Neural cell (in vitro differentiated cells): ENCODE measurements around the gene RGS19. TPM values are rescaled to one million over a fixed set of nuclear protein-coding genes. Genes with fewer than 3 reads are reported as not detected.

Source experiments
- H2AFZ ChIP-seq: fragments of 200-600, 300-800 bp; sonication (generic), shearing (Covaris generic); 2 replicates; pipeline ENCODE4 v1.6.0; 2014; ENCODE audit warnings: low read depth, mild to moderate bottlenecking, antibody characterized with exemption, low read length, moderate library complexity
- H3F3A ChIP-seq: fragments of 200-600 bp; shearing (Covaris generic); 2 replicates; pipeline ENCODE4 v1.6.1; 2016; ENCODE audit warnings: mild to moderate bottlenecking, moderate library complexity, mixed read lengths, antibody characterized with exemption, low read length; ENCODE audit not compliant: insufficient read depth, poor library complexity, severe bottlenecking
- H3K27ac ChIP-seq: fragments of 200-600, 300-800 bp; sonication (generic), shearing (Covaris generic); 2 replicates; pipeline ENCODE4 v1.5.1; 2014; ENCODE audit warnings: mild to moderate bottlenecking, low read length, moderate library complexity
- H3K27me3 ChIP-seq: fragments of 300-800, 200-600 bp; sonication (generic), shearing (Covaris generic); 2 replicates; pipeline ENCODE4 v1.6.0; 2014; ENCODE audit warnings: mild to moderate bottlenecking, low read depth, low read length, moderate library complexity; ENCODE audit not compliant: insufficient read depth
- H3K36me3 ChIP-seq: fragments of 300-800, 200-600 bp; sonication (generic), shearing (Covaris generic); 2 replicates; pipeline ENCODE4 v1.5.1; 2014; ENCODE audit warnings: mild to moderate bottlenecking, antibody characterized with exemption, low read length, moderate library complexity; ENCODE audit not compliant: insufficient read depth
- H3K4me2 ChIP-seq: fragments of 300-800, 200-600 bp; sonication (generic), shearing (Covaris generic); 2 replicates; pipeline ENCODE4 v1.6.0; 2014; ENCODE audit warnings: mild to moderate bottlenecking, low read length
- H3K4me3 ChIP-seq: fragments of 300-800, 200-600 bp; sonication (generic), shearing (Covaris generic); 2 replicates; pipeline ENCODE4 v1.5.1; 2014; ENCODE audit warnings: mild to moderate bottlenecking, low read length, moderate library complexity
- H3K79me2 ChIP-seq: fragments of 200-600 bp; shearing (Covaris generic); replicated peaks from 2 replicates; pipeline ENCODE4 v1.6.0; 2014; ENCODE audit warnings: mild to moderate bottlenecking, low read length, moderate library complexity; ENCODE audit not compliant: insufficient read depth
- H3K9ac ChIP-seq: fragments of 300-800, 200-600 bp; sonication (generic), shearing (Covaris generic); 2 replicates; pipeline ENCODE4 v1.6.1; 2016; ENCODE audit warnings: mild to moderate bottlenecking, low read length, mixed read lengths
- H3K9me2 ChIP-seq: fragments of 200-600 bp; shearing (Covaris generic); 2 replicates; pipeline ENCODE4 v1.6.1; 2016; ENCODE audit warnings: mild to moderate bottlenecking, low read length, mixed read lengths; ENCODE audit not compliant: insufficient read depth
- H3K9me3 ChIP-seq: fragments of 200-600, 300-800 bp; sonication (generic), shearing (Covaris generic); 2 replicates; pipeline ENCODE4 v1.6.1; 2016; ENCODE audit warnings: mild to moderate bottlenecking, mixed run types, low read length, moderate library complexity, mixed read lengths
- H4K20me1 ChIP-seq: fragments of 200-600 bp; shearing (Covaris generic); 2 replicates; pipeline ENCODE4 v1.6.1; 2016; ENCODE audit warnings: mild to moderate bottlenecking, mixed run types; ENCODE audit not compliant: insufficient read depth
- EP300 ChIP-seq: fragments of 450-650 bp; conservative IDR thresholded peaks from 2 replicates; pipeline ENCODE4 v1.6.1; 2014; ENCODE audit warnings: antibody characterized with exemption, mild to moderate bottlenecking, moderate library complexity; ENCODE audit not compliant: poor library complexity, severe bottlenecking
- EZH2 ChIP-seq: fragments of 200-600, 300-800 bp; shearing (Covaris generic), sonication (generic); IDR thresholded peaks from 2 replicates; pipeline ENCODE4 v1.6.1; 2014; ENCODE audit warnings: antibody characterized with exemption, low read length, borderline replicate concordance, mild to moderate bottlenecking; ENCODE audit not compliant: insufficient read depth, poor library complexity, severe bottlenecking
- MXI1 ChIP-seq: fragments of 450-650 bp; conservative IDR thresholded peaks from 2 replicates; pipeline ENCODE4 v1.6.1; 2014; ENCODE audit warnings: antibody characterized with exemption, mild to moderate bottlenecking; ENCODE audit not compliant: poor library complexity, severe bottlenecking
- POLR2AphosphoS5 ChIP-seq: IDR thresholded peaks from 2 replicates; pipeline ENCODE4 v1.6.1; 2012
- RAD21 ChIP-seq: fragments of 450-650 bp; conservative IDR thresholded peaks from 2 replicates; pipeline ENCODE4 v1.6.1; 2014; ENCODE audit warnings: antibody characterized with exemption, mild to moderate bottlenecking, moderate library complexity
- REST ChIP-seq: IDR thresholded peaks from 2 replicates; pipeline ENCODE4 v1.6.1; 2012; ENCODE audit warnings: borderline replicate concordance
- polyA plus RNA-seq: library from polyadenylated mRNA; depleted of rRNA; stranded (reverse); fragments of >200 nt; gene quantifications from 2 replicates; pipeline ENCODE4 v1.2.3, GENCODE V29; 2014
- TF ChIP-seq, protein P1 (sequence below): fragments of 450-650 bp; IDR thresholded peaks from 2 replicates; pipeline ENCODE4 v1.5.1; 2014; ENCODE audit warnings: antibody characterized with exemption, mild to moderate bottlenecking, moderate library complexity; ENCODE audit not compliant: poor library complexity, severe bottlenecking

Gene RGS19
- polyA plus RNA-seq, 1 donor from 2014 or later = 3.4 TPM

DNA sequence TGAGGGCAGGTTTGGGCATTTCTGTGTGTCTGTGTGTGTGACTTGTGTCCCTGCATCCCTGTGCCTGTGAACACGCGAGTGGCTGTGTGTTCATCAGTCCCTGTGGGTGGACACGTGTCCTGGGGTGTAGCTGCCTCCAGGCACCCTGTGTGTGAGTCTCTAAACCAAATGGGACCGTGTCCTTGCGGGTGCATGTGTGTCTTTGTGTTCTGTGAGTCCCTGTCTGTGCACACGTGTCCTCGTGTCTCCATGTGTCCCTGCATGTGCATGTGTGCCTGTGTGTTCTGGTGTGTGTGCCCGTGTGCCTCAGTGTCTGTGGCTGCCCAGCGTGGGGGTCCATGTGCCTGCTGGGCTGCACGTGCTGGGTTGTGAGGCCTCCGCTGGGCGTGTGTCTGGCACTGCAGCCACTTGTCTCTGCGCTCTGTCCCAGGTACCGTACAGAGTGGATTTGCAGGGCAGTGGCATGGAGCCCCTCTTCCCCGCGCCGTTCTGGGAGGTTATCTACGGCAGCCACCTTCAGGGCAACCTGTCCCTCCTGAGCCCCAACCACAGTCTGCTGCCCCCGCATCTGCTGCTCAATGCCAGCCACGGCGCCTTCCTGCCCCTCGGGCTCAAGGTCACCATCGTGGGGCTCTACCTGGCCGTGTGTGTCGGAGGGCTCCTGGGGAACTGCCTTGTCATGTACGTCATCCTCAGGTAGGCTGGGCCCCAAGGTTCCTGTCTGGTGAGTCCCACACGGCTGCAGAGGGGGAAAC, 13.1 kb upstream of the RGS19 start:
- Histone ChIP-seq H3K4me3 (peak overlapping the region; percentile 73), H4K20me1 (no peaks in the 10 kb centered on the region)

GRCh38 chr20:64091770-64092169, 12.5 kb upstream of the RGS19 start:
- no peaks in the 10 kb centered on the region for H3F3A ChIP-seq
- peak overlapping the region; percentile 91 for H3K27ac ChIP-seq
- peak overlapping the region; percentile 93 for H3K4me2 ChIP-seq
- H3K27me3 ChIP-seq = no peaks in the 10 kb centered on the region
- peaks cover 6% of the 10 kb centered on the region for H3K79me2 ChIP-seq
- no peak overlapping the region for H2AFZ ChIP-seq
- H3K9me2 ChIP-seq = no peaks in the 10 kb centered on the region
- no peak for TF ChIP-seq EZH2
- TF ChIP-seq POLR2AphosphoS5 = peak; percentile 13
- TF ChIP-seq RAD21 = no peak
- peak; percentile 52 for TF ChIP-seq REST
- peak overlapping the region; percentile 79 for H3K9ac ChIP-seq
- no peaks in the 10 kb centered on the region for H3K36me3 ChIP-seq
- H4K20me1 ChIP-seq = no peaks in the 10 kb centered on the region
- H3K9me3 ChIP-seq = no peaks in the 10 kb centered on the region
- H3K4me3 ChIP-seq = peak overlapping the region; percentile 73

More for the DNA sequence above, 13.1 kb upstream of the RGS19 start:
- no peak overlapping the region for H2AFZ ChIP-seq
- peak overlapping the region; percentile 79 for H3K9ac ChIP-seq
- H3K4me2 ChIP-seq = peak overlapping the region; percentile 93
- no peak for TF ChIP-seq EP300
- peak; percentile 76 for TF ChIP-seq MXI1
- TF ChIP-seq, protein P1, sequence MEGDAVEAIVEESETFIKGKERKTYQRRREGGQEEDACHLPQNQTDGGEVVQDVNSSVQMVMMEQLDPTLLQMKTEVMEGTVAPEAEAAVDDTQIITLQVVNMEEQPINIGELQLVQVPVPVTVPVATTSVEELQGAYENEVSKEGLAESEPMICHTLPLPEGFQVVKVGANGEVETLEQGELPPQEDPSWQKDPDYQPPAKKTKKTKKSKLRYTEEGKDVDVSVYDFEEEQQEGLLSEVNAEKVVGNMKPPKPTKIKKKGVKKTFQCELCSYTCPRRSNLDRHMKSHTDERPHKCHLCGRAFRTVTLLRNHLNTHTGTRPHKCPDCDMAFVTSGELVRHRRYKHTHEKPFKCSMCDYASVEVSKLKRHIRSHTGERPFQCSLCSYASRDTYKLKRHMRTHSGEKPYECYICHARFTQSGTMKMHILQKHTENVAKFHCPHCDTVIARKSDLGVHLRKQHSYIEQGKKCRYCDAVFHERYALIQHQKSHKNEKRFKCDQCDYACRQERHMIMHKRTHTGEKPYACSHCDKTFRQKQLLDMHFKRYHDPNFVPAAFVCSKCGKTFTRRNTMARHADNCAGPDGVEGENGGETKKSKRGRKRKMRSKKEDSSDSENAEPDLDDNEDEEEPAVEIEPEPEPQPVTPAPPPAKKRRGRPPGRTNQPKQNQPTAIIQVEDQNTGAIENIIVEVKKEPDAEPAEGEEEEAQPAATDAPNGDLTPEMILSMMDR = no peak
- H3K36me3 ChIP-seq = no peaks in the 10 kb centered on the region
- H3K27ac ChIP-seq = peak overlapping the region; percentile 91
- no peaks in the 10 kb centered on the region for H3F3A ChIP-seq
- no peaks in the 10 kb centered on the region for H3K27me3 ChIP-seq
- H3K9me2 ChIP-seq = no peaks in the 10 kb centered on the region
- peaks cover 6% of the 10 kb centered on the region for H3K79me2 ChIP-seq
- H3K9me3 ChIP-seq = no peaks in the 10 kb centered on the region

DNA sequence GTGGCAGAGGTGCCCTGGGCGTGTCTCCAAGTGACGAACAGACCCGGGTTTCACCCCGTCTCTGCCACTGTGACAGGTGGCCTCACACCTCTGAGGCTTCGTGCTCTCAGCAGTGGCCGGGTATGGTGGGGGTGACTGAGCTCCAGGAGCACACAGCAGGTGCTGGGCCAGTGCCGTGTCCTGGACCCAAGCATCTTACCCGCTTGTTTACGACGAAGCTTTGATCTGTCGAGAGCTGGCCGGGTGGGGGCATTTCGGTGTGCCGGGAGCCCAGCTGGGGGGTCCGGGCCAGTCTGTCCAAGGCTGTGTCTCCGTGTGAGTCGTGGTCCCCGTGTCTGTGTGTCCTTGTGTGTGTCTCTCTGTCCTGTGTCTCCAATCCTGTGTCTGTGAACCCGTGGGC, 12.0 kb upstream of the RGS19 start:
- TF ChIP-seq, protein P1 = no peak
- TF ChIP-seq REST (no peak), POLR2AphosphoS5 (no peak), EZH2 (no peak), RAD21 (no peak)
- H3K79me2 ChIP-seq = peaks cover 6% of the 10 kb centered on the region
- H3K36me3 ChIP-seq = no peaks in the 10 kb centered on the region
- no peaks in the 10 kb centered on the region for H3K9me2 ChIP-seq
- peak overlapping the region; percentile 73 for H3K4me3 ChIP-seq
- no peaks in the 10 kb centered on the region for H3K9me3 ChIP-seq
- peak overlapping the region; percentile 91 for H3K27ac ChIP-seq
- H4K20me1 ChIP-seq = no peaks in the 10 kb centered on the region
- no peaks in the 10 kb centered on the region for H3K27me3 ChIP-seq
- no peak overlapping the region for H2AFZ ChIP-seq
- no peaks in the 10 kb centered on the region for H3F3A ChIP-seq
- H3K4me2 ChIP-seq = peak overlapping the region; percentile 93
- peak overlapping the region; percentile 79 for H3K9ac ChIP-seq
